GM18868 (cell line): ENCODE measurements around the gene ERFL.

Source experiments
- ATAC-seq: cut with Tn5 transposase; IDR thresholded peaks from one replicate; pipeline ENCODE4 v1.9.1; 2021; ENCODE audit warnings: mild to moderate bottlenecking, moderate library complexity; ENCODE audit not compliant: unreplicated experiment

Gene ERFL

GRCh38 chr19:41928221-41928683 is at the start of gene ERFL:
ERFL (minus strand) TSS chr19:41928449; CDS start chr19:41912919, 15,530 bp downstream.
- ATAC-seq: no peak

DNA sequence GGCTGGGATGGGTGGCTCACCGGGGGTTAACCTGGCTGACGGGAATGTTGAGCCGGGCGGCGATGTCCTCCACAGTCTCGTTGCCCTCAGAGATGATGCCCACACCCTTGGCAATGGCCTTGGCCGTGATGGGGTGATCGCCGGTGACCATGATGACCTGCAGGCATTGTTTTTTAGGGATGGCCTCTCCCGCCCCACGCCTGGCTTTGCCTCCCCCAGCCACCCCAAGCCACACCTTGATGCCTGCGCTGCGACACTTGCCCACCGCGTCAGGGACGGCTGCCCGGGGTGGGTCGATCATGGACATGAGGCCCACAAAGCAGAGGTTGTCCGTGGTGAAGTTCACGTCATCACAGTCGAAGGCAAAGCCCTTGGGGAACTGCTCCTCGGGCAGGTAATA is 49.7 kb upstream of the ERFL start:
- ATAC-seq: no peak

- no peak for ATAC-seq
Observed at GRCh38 chr19:41974652-41975051, 46.4 kb upstream of the ERFL start.

- no peak for ATAC-seq
Observed at GRCh38 chr19:41971363-41971762, 43.1 kb upstream of the ERFL start.

DNA sequence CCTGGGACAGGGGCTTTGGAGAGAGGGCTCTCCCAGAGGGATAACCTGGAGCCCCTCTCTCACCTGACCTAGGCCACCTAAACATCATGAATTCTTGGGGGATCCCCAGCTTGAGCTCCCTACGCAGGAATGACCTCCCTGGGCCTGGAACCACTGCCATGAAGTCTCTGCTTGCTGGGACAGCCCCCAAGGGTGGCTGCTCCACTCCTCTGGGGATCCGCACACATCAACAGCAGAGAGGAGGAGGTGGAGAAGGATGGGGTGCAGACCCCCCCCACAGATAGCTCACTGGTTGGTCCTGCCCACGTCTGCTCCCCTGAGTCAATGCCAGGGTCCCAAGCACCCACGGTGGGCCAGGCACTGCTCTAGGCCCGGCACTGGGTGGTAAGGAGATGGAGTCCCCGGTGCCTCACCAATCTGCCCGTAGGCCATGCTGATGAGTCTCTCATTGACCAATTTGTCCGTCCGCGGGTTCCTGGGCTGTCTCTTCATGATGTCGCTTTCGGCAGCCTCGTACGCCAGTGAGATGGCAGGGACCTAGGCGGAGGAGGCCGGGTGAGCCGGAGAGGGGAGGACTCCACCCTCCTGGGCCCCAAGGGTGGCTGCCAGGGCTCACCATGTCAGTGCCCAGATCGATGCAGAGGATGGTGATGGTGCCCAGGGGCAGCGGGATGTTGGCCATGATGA is 41.7 kb upstream of the ERFL start:
- no peak for ATAC-seq

- ATAC-seq: no peak
Observed at GRCh38 chr19:41968751-41969595, 40.7 kb upstream of the ERFL start.

- no peak for ATAC-seq
Observed at GRCh38 chr19:41967054-41967783, 39.0 kb upstream of the ERFL start.

DNA sequence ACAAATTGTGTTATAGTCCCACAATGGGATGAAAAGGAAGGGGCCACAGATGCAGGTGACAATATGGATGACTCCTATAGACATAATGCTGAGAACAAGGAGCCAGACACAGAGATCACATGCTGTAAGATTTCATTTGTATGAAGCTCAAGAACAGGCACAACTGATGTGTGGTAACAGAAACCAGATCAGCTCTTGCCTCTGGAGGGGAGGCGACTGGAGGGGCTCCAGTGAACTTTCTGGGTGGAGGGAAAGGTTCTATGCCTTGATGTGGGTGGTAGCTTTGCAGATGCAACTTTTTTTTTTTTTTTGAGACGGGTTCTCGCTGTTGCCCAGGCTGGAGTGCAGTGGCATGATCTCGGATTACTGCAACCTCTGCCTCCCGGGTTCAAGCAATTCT is 36.9 kb upstream of the ERFL start:
- ATAC-seq: no peak

- no peak for ATAC-seq
Observed at GRCh38 chr19:41960973-41961372, 32.7 kb upstream of the ERFL start.

- ATAC-seq: peak; percentile 87
Observed at GRCh38 chr19:41959056-41960053, 31.1 kb upstream of the ERFL start, which contains the start of gene RABAC1. RABAC1 (minus strand) TSS chr19:41959321; CDS start chr19:41959292, 29 bp downstream.

DNA sequence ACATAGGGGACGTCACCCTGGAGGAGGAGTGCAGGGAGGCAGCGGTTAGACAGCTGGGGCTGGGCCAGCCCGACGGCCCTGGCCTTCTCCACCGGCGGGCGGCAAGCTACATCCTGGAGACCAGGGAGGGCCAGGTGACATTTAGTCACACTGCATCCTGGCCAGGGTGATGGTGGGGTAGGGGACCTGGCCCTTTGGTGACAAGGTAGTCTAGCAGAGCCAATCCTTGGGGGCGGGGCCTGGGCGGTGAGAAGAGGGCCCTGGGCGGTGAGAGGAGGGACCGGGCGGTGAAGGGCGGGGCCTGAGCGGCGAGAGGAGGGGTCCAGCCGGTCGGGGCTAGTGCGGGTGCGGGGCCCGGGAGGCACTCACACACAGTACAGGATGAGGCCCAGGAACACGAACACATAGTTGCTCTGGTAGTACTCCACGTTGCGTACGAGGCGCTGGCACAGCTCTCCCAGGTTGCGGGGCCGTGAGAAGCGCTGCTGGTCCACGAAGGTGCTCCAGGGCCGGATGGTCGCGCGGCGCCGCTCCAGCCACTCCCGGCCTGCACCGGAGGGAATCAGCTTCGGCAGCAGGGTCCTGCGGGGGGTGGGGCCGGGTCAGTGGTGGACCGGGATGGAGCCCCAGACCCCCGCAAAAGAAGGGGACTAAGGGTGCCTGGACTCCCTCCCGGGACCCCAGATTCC is 30.3 kb upstream of the ERFL start:
- peak; percentile 59 for ATAC-seq

- no peak for ATAC-seq
Observed at GRCh38 chr19:41957838-41958366, 29.7 kb upstream of the ERFL start.

DNA sequence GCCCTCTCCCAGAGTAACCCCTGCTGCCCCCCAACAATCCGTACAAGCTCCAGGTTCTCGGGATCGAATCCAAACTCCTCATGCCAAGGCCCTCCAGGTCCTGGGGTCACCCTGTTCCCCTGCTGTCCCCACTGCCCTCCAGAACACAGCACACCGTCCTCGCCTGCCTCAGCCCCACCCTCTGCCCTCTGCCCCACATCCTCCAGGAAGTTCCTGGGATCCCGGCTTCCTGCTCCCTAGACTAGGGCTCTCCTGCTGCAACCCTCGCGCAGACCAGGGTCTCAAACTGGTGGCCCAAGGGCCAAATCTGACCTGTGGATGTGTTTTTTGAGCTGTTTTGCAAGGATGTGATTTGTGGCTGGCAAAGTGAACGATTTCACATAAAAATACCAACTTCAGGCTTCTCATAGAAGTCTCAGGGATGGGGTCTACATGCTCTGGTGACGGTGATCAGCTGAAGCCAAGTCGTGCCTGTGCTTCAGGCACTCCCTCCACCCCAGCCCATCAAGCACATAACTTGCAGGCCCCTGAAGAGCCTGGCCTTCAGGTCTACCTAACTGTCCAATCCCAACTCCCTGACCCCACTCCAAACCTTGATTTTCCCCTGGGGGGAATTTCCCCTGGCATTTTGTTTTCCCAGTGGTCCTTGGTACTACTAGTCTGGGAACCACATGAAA is 29.1 kb upstream of the ERFL start:
- ATAC-seq: no peak

DNA sequence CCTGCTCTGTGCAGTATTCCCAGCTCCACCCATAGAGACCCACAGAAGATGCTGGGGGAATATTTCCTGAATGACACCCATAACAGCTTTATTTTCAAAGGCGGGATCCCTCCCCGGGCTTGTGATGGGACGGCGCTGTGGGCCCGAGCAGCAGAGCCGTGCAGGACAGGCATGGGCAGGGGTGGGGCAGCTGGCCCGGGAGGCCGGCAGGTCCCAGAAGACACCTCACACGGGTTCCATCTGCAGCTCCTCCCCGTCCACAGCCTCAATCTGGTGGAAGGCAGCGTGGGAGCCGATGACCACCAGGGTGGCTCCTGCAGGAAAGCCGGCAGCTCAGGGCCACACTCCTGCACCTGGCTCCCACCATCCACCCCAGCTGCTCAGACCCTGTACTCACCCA is 28.4 kb upstream of the ERFL start:
- no peak for ATAC-seq

GRCh38 chr19:41955521-41955920 is 27.3 kb upstream of the ERFL start:
- no peak for ATAC-seq

DNA sequence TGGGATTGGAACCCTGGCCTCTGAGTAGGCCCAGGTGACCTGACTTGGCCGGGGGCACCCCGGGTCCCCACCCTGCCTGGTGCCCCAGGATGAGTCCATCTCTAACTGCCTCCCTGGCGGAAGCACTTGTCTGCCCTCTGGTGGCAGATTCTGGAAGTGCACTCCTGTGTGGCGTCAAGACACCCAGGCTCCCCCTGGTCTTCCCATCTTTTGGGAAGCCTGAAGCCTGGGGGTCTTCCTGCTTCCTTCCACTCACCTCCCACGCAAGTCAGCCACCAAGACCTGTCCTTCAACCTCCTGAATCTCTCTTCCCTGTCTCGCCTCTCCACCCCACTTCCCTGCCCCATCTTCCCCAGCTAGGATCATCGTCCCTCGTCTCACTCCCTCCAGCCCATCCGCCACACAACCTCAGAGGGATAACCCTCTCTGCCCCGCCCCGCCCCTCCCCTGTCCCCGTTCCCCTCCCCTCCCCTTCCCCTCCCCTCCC is 23.5 kb upstream of the ERFL start:
- ATAC-seq: no peak

DNA sequence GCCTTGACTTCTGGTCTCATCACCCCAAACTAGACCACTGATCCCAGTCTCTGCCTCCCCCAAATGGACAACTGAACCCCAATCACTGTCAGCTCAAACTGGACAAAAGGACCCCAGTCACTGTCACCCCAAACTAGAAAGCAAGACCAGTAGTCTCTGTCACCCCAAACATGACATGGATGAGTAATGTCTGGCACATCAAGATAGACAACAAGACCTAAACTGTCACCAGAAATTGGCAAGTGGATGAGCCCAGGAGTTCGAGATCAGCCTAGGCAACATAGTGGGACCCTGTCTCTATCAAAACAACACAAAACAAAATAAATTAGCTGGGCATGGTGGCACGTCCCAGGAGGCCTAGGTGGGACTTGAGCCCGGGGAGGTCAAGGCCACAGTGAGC is 18.8 kb upstream of the ERFL start:
- no peak for ATAC-seq

- ATAC-seq: peak; percentile 65
Observed at GRCh38 chr19:41945135-41945766, 17.0 kb upstream of the ERFL start.
